Activated naive CD4-positive, alpha-beta T cell treated with anti-CD3 and anti-CD28 coated beads, Interleukin-2, amount 50 U/mL, for 72 hours (primary cell): ENCODE measurements around the gene IL17RA. TPM values are rescaled to one million over a fixed set of nuclear protein-coding genes. Genes with fewer than 3 reads are reported as not detected.
"Not testable (repeated sequence)": the region's sequence is repeated elsewhere in the genome, so short reads cannot be mapped to it uniquely, and the experiment has no call there.

Experiments
- ATAC-seq, 2 donors: fragments of 150-1000 bp; cut with Tn5 transposase; 2 replicates each; pipeline ENCODE4 v1.10.0; 2021; ENCODE audit warnings: mild to moderate bottlenecking in 2 of 2, moderate library complexity in 2 of 2
- DNase-seq, 2 donors: peaks; one replicate each; pipeline ENCODE4 v3.0.0; 2021 to 2022; ENCODE audit warnings: low spot score in 2 of 2
- H3K27ac Mint-ChIP-seq, 2 donors: one replicate each; pipeline ENCODE4 v1.8.0; 2022; ENCODE audit warnings: mild to moderate bottlenecking in 2 of 2, mixed read lengths in 2 of 2
- H3K36me3 Mint-ChIP-seq, 2 donors: one replicate each; pipeline ENCODE4 v1.8.0; 2022; ENCODE audit warnings: mixed read lengths in 2 of 2
- H3K9me3 Mint-ChIP-seq, 2 donors: one replicate each; pipeline ENCODE4 v1.8.0; 2022; ENCODE audit warnings: mixed read lengths in 2 of 2
- total RNA-seq, 2 donors: library from RNA; stranded (reverse); gene quantifications; one replicate each; pipeline ENCODE4 v1.2.3, GENCODE V29; 2022

Gene IL17RA, protein sequence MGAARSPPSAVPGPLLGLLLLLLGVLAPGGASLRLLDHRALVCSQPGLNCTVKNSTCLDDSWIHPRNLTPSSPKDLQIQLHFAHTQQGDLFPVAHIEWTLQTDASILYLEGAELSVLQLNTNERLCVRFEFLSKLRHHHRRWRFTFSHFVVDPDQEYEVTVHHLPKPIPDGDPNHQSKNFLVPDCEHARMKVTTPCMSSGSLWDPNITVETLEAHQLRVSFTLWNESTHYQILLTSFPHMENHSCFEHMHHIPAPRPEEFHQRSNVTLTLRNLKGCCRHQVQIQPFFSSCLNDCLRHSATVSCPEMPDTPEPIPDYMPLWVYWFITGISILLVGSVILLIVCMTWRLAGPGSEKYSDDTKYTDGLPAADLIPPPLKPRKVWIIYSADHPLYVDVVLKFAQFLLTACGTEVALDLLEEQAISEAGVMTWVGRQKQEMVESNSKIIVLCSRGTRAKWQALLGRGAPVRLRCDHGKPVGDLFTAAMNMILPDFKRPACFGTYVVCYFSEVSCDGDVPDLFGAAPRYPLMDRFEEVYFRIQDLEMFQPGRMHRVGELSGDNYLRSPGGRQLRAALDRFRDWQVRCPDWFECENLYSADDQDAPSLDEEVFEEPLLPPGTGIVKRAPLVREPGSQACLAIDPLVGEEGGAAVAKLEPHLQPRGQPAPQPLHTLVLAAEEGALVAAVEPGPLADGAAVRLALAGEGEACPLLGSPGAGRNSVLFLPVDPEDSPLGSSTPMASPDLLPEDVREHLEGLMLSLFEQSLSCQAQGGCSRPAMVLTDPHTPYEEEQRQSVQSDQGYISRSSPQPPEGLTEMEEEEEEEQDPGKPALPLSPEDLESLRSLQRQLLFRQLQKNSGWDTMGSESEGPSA
- 10 to 100 TPM; 12.4 to 16.3 TPM for total RNA-seq

DNA sequence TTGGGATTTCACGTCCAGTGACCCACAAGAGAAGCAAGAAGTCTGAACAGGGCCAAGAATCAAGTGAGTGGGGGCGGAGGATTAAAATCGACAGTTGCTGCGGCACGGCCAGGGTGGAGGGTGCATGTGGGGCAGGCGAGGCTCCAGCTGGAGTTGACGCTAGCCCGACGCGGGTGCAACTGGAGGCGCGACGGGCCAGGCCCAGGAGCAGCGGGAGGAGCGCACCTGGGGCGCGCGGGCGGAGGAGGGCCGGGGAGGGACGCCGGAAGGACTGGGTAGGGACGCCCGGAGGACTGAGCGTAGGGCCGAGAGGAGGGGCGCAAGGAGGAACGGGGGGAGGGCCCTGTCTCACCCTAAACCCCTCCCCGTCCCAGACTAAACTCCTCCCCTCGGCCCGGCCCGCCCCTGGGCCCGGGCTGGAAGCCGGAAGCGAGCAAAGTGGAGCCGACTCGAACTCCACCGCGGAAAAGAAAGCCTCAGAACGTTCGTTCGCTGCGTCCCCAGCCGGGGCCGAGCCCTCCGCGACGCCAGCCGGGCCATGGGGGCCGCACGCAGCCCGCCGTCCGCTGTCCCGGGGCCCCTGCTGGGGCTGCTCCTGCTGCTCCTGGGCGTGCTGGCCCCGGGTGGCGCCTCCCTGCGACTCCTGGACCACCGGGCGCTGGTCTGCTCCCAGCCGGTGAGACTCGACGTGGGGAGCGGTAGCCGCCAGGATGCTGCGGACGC lies at the start of gene IL17RA:
Gene IL17RA, plus strand, starts transcription at position 447 of the 723 bp plus-strand sequence. Its CDS starts 92 bp downstream, at position 539.
- Mint-ChIP-seq H3K27ac (peak within 1 kb of the TSS; percentile 87 to 94), H3K36me3 (peaks cover 0 to 5% of the 10 kb centered on the region in 2 donors), H3K9me3 (no peaks in the 10 kb centered on the region)
- DNase-seq (peak; percentile 93 to 97), ATAC-seq (peak; percentile 89 to 96)

DNA sequence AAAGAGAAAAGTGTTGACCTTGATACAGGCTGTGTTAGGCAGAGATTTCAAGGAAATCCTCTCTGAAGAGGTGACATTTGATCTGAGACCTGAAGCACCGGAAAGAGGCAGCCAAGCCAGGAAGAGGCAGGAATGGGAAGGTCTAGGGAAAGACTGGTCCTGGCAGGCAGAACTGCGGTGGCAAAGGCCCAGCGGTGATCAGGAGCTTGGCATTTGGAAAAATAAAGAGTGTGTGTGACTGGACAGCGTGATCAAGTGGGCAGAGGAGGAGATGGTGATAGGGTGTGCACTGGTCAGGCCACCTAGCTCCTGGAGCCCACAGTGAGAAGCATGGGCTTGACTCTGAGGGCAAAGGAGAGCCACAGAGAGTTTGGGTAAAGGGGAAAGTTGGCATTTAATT lies 49.6 kb upstream of the IL17RA start:
- no peaks in the 10 kb centered on the region for H3K36me3 Mint-ChIP-seq
- DNase-seq, result no peak
- H3K27ac Mint-ChIP-seq, result no peak overlapping the region
- no peak for ATAC-seq
- no peaks in the 10 kb centered on the region for H3K9me3 Mint-ChIP-seq

DNA sequence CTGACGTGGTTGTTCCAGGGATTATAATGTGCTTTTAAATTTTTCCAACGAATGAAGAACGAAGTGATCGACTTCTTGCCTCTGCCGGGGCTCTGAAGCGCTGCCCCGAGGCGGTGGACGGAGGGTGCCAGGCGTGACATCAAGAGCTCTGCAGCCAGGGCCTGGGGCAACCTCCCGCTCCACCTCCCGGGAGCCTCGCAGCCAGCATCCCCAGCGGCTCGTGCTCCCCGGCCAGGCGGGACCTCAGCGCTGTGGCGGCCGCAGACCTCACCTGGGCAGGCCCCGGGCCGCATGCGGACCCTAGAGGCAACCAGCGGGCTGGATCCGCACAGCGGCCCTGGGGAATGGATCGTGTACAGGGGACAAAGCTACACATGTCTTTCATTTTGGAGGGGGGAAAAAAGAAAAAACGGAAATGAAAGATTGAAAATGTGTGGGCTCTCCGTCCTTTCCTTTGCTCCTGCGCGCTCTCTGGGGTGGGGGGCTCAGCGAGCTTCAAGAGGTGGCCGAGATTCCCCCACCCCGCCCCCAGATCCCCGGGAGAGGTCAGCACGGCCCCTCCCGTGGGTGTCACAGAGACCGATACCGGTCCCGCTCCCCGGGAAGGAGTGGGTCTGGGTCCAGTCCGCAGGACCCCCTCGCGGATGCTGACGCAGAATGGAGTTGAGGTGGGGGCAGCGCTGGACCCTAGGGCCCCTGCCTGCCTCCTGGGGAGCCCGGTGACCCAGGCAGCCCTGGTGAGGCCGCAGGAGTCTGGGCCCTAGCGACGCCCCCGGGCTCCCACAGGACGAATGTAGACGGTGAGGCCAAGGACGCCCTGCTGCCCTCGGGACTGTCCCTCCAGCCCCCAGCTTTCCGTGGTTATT lies 48.6 kb upstream of the IL17RA start:
- not testable (repeated sequence) for H3K27ac Mint-ChIP-seq, DNase-seq, H3K9me3 Mint-ChIP-seq, H3K36me3 Mint-ChIP-seq
- peak; percentile 32 to 51 for ATAC-seq

DNA sequence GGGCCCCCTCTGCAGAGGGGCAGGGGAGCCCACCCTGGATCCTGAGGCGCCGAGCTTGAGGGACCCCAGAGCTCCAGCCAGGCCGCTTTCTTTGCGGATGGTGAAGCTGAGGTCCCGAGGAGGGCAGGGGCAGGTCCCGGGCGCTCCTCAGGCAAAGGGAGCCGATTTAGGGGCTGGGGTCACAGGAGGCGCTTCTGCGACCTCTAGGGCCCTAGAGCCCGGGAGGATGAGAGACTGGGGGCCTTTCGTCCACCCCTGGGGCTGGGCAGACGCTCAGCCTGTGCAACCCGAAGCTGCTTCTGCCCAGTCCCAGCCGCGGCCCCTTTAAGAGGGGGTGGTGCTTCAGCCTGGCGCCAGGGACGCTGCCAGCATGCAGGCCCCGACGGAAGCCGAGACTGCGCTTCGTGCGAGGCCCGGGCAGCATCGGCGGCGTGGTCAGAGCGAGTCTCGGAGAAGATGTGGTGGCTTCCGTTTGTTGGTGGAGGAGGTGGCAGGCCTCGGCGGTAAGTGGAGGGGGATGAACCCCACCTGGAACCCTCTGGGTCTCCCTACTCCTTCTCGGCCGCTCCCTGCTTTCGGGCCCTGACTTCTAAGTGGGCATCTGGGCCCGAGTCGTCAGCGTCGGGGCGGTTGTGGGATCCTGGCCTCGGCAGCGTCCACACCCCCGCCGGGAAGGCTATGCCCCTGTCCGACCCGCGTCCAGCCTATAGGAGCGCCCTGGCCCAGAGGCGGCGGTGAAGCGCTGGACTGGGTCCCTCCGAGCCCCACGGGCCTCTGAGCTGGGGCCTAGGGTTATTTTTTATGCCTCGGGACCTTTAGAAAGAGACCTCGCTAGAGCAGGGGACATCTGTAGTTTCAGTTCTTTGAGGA lies 47.7 kb upstream of the IL17RA start:
- ATAC-seq, result peak; percentile 82 to 87
- H3K9me3 Mint-ChIP-seq, H3K36me3 Mint-ChIP-seq, DNase-seq, H3K27ac Mint-ChIP-seq: not testable (repeated sequence)

DNA sequence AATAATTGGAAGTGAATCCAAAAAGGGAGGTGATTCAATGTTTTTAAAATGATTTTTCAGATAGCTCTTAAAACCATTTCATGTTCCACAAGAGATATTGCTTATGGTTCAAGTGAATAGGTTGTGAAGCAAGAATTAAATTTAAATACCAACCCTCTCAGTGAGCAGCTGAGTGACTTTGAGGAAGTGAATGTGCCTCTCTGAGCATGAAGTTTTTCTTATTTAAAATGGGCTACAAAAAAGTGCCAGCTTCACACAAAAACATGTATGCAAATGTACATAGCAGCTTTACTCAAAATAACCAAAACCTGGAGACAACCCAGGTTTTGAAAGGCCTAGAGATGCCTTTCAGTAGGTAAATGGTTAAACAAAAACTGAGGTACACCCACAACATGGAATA lies 41.3 kb upstream of the IL17RA start:
- no peak overlapping the region for H3K27ac Mint-ChIP-seq
- H3K9me3 Mint-ChIP-seq, result no peaks in the 10 kb centered on the region
- no peak for ATAC-seq
- DNase-seq, result no peak
- H3K36me3 Mint-ChIP-seq, result no peaks in the 10 kb centered on the region

DNA sequence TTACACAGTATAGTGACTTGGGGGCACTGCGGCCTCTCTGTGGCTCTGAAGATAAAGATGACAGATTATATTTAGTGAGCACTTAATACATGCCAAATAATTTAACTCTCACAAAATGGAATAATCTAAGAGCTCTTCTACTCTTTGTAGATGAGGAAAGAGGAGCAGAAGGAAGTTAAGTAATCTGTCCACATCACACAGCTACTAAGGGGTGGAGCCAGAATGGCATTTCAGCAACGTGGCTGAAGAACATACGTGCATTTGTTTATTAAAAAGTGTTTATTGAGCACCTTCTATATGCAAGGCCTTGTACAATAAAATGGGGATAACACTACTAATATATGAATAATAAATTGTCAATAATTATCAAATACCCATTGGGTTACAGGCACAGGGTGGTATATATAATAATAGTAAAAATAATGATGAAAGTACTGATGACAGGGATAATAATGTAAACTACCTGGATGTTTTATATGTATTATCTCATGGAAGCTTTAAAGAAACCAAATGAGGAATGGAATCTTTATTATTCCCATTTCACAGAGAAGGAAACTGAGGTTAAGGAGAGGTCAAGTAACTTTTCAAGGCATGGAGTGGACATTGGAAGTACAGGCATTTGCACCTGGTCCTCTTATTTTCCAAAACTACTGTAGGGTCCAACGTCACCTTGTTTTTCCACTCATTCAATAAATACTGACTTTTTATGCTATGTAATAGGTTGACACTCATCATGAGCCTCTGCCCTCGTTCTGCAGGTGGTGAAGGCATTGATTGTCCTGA lies 38.0 kb upstream of the IL17RA start:
- no peaks in the 10 kb centered on the region for H3K9me3 Mint-ChIP-seq
- no peak overlapping the region for H3K27ac Mint-ChIP-seq
- ATAC-seq (no peak), DNase-seq (no peak)
- no peaks in the 10 kb centered on the region for H3K36me3 Mint-ChIP-seq

DNA sequence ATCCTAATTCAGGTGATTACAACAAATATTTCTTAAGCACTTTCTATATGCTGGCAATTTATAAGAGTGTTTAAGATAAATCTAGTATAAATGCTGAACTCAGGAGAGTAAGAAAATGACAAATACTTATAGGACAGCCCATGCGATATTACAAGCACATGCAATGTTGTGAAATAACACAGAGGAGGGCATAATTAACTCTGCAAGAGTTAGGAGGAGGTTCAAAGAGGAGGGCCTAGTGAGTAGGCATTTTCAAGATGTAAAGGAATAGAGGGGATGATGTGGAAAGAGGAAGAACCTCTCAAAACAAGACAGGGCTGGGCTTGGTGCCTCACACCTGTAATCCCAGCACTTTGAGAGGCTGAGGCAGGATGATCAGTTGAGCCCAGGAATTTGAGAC lies 37.1 kb upstream of the IL17RA start:
- no peak for ATAC-seq
- Mint-ChIP-seq H3K27ac (no peak overlapping the region), H3K36me3 (no peaks in the 10 kb centered on the region)

DNA sequence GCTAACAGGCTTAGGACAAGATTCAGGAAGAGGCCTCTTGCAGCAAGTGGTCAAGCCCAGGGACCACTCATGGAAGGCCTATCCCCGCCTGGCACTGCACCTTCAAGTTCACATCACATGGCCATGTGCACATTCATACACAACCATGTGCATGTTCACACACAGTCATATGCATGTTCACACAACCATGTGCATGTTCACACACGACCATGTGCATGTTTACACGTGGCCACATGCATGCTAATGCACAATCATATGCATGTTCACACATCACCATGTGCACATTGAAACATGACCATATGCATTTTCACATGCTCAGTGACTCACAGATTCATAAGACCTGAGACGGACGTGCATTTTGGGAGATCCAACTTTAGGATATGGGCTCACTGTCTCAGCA lies 28.7 kb upstream of the IL17RA start:
- no peak overlapping the region for H3K27ac Mint-ChIP-seq
- no peak for ATAC-seq
- no peaks in the 10 kb centered on the region for H3K9me3 Mint-ChIP-seq
- DNase-seq, result no peak
- H3K36me3 Mint-ChIP-seq, result no peaks in the 10 kb centered on the region

More for the DNA sequence above, 37.1 kb upstream of the IL17RA start:
- DNase-seq, result no peak
- H3K9me3 Mint-ChIP-seq, result no peaks in the 10 kb centered on the region

DNA sequence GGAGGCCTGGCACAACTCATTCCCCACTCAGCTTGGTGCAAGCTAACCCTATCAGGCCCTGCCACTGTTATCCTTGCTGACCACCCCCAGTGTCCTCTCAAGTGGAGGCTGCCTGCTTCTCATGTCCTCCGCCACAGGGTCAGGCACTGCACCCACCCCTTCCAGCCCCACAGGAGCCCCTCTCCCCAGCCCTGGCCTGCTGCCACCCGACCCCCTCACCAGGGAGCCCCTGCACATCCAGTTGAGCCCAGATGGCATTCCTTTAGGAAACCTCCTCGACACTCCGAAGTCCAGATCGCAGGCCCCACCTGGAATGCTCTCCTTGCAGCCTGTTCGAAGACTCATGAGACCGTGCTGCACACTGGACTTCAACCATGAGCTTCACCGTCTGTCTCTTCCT lies 28.0 kb upstream of the IL17RA start:
- ATAC-seq (no peak), DNase-seq (no peak)
- no peaks in the 10 kb centered on the region for H3K36me3 Mint-ChIP-seq
- no peaks in the 10 kb centered on the region for H3K9me3 Mint-ChIP-seq
- no peak overlapping the region for H3K27ac Mint-ChIP-seq

DNA sequence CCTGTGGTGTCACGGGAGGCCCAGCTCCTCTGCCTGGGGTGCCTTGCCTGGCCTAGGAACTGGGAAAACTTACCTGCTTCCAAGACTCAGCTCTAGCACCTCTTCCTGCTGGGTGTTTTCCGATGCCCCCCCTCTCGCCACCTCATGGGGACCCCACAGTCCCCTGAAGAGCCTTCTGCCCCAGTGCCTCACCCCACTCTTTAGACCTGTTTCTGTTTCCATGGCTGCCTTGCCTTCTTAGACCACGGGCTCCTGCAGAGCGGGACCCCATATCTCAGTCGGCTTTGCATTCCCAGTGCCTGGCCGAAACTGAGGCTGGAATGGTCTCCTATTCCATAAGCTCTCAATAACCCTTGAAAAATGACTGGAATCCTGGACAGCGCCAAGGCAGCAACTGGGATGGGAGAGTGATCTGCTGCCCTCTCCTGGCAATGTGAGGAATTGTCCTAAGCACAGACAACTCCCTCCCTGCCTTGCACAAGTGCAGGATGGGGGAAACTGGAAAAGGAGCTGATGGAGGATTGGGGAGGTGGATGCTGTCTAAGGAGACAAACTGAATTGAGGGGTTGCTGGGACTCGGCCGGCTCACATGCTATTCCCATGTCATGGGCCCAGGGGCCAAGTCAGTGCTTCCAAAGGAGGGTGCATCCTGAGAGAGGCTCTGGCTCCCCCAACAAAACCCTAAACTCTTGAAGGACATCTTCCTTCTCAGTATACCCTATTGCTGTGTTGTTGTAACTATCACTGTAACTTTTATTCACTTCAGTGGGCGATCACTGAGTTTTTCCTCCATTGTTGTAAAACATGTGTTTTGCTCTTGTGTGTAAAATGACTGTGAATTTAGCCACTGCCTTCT lies 26.6 kb upstream of the IL17RA start:
- no peaks in the 10 kb centered on the region for H3K9me3 Mint-ChIP-seq
- H3K36me3 Mint-ChIP-seq, result no peaks in the 10 kb centered on the region
- peak overlapping the region in 1 of 2 donors; percentile 7 for H3K27ac Mint-ChIP-seq
- ATAC-seq (peak; percentile 50 to 64), DNase-seq (peak in 1 of 2 donors; percentile 52)

DNA sequence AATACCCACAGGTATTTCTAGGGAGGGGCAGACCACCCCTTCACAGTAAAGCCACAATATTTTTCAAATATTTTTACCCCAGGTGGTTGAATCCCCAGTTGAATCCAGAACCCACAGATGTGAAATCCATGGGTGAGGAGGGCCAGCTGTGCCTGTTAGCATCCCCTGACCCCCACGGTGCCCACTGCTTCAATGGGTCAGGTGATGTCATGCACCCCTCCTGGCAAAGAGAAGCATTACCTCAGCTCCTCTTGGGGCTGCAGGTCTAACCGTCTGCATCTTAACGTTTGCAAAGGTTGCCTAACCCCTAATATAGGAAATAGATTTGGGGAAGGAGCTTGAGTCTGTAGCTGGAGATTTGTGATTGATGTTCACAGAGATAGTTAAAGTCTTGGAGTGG lies 24.7 kb upstream of the IL17RA start:
- no peaks in the 10 kb centered on the region for H3K9me3 Mint-ChIP-seq
- H3K36me3 Mint-ChIP-seq, result no peaks in the 10 kb centered on the region
- no peak for ATAC-seq
- no peak for DNase-seq
- H3K27ac Mint-ChIP-seq, result no peak overlapping the region

DNA sequence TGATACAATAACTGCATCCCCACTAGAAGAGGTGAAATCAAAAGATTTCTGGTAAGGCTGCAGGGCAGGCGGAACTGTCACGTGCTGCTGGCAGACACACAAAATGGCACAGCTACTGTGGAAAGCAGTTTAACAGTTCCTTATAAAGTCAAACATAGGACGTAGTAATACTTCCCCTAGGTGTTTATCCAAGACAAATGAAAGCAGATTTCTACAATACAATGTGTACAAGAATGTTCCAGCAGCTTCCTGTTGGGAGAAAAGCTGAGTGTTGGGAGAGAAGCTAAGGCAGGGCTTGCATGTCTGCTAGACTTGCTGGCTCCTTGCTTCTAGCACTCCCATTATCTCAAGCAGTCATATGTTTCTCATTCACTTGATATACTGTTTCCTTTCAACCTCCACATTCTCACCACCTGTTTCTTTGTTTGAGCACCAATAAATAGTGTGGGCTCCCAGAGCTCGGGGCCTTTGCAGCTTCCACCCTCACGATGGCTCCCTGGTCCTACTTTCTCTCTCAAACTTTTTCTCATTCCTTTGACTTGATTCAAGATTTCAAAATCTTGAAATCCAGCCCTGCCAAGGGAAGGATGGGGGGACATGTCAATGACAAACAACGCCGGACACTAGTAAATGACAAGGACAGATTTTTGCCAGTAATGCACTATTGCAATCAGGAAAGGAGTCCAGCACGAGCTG lies 21.2 kb upstream of the IL17RA start:
- ATAC-seq (no peak), DNase-seq (no peak)
- H3K27ac Mint-ChIP-seq, result no peak overlapping the region
- no peaks in the 10 kb centered on the region for H3K36me3 Mint-ChIP-seq
- H3K9me3 Mint-ChIP-seq, result no peaks in the 10 kb centered on the region

DNA sequence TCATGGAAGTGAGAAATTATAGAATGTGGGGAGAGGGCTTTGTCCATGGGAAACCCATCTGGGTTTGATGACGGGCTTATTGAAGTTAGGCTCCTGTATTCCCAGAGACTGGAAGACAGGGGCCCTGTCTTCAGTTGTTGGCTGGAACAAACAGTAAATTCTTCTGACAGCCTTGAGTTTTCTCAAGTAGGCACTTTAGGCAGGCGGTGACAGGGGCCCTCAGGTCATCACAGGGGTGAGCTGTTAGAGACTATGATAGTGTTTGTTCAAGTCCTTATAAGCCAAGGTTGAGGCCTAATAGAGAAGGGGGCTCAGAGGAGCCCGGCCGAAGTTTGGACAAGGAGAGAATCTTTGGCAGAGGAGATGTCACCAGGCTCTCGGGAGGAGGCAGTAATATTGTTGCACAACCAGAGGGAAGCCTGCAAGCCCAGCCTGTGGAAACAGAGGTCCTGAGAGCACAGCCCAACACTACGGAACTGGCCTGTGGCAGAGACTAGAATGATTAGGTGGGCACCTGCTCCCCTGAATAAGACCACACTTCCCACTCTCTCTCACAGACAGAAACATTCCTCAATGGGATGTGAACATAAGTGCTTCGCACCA lies 20.2 kb upstream of the IL17RA start:
- Mint-ChIP-seq H3K36me3 (no peaks in the 10 kb centered on the region), H3K27ac (peak overlapping the region in 1 of 2 donors; percentile 31), H3K9me3 (no peaks in the 10 kb centered on the region)
- ATAC-seq (no peak), DNase-seq (no peak)
